ENCODE measurements around the gene CCDC91. TPM values are rescaled to one million over a fixed set of nuclear protein-coding genes. Genes with fewer than 3 reads are reported as not detected.
"Not testable (repeated sequence)": the region's sequence is repeated elsewhere in the genome, so short reads cannot be mapped to it uniquely, and the experiment has no call there.

CCDC91 gene
- total RNA-seq, 2 experiments from 2014 or later = 19.0 to 22.1 TPM

GRCh38 chr12:28267920-28268607 is 77.8 kb downstream of the CCDC91 start:
- CTCF ChIA-PET, POLR2A ChIA-PET: not testable (repeated sequence)

GRCh38 chr12:28268608-28269229 is 78.5 kb downstream of the CCDC91 start:
- POLR2A ChIA-PET = no interaction called here
- CTCF ChIA-PET = no interaction called here

GRCh38 chr12:28269851-28270250 is 79.6 kb downstream of the CCDC91 start:
- CTCF ChIA-PET = no interaction called here
- POLR2A ChIA-PET = no interaction called here

- ChIA-PET POLR2A (no interaction called here), CTCF (interaction anchor here (1.0 kb wide), 1 partner anchor 9 kb away, joined by 3 read pairs; no protein-coding TSS in a partner anchor)
Observed at GRCh38 chr12:28278499-28278898, 88.2 kb downstream of the CCDC91 start.

GRCh38 chr12:28278960-28279359 is 88.7 kb downstream of the CCDC91 start:
- CTCF ChIA-PET = no interaction called here

DNA sequence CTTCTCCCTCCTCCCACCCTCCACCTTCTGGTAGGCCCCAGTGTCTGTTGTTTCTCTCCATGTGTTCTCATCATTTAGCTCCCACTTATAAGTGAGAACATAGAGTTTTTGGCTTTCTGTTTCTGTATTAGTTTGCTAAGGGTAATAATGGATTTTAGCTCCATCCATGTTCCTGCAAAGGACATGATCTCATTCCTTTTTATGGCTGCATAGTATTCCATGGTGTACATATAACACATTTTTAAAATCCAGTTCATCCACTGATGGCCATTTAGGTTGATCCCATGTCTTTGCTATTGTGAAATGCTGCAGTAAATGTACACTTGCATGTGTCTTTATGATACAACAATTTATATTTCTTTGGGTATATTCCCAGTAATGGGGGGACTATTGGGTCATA is 96.1 kb downstream of the CCDC91 start:
- ChIA-PET POLR2A (no interaction called here), CTCF (no interaction called here)

More at GRCh38 chr12:28278960-28279359, 88.7 kb downstream of the CCDC91 start:
- POLR2A ChIA-PET = no interaction called here

GRCh38 chr12:28290262-28290661 is 100.0 kb downstream of the CCDC91 start:
- CTCF ChIA-PET = no interaction called here
- POLR2A ChIA-PET = no interaction called here

DNA sequence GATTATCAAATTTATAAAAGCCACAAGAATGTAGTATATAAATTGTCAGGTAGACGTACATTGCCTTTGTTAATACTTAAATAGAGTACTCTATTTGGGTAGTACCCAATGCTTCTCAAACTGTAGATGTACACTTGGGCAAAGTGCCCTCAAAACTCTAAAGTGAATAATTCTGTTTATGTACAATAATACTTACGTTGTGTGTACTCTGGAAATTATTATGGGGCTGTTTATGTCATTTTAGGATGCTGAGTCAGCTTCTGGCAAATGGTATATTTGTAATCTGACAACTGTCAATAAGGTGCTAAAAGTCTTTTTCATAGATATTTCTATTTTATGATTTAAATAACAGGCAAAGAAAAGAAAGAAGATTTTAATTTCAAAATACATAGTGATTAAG is 102.4 kb downstream of the CCDC91 start:
- POLR2A ChIA-PET = no interaction called here
- CTCF ChIA-PET = no interaction called here

- POLR2A ChIA-PET = no interaction called here
Observed at GRCh38 chr12:28294300-28294699, 104.0 kb downstream of the CCDC91 start.

GRCh38 chr12:28296287-28296686 is 106.0 kb downstream of the CCDC91 start:
- CTCF ChIA-PET = no interaction called here
- POLR2A ChIA-PET = no interaction called here

More at GRCh38 chr12:28294300-28294699, 104.0 kb downstream of the CCDC91 start:
- CTCF ChIA-PET = no interaction called here

GRCh38 chr12:28303192-28303591 is 112.9 kb downstream of the CCDC91 start:
- CTCF ChIA-PET = no interaction called here

GRCh38 chr12:28306535-28306934 is 116.3 kb downstream of the CCDC91 start:
- POLR2A ChIA-PET = no interaction called here
- CTCF ChIA-PET = no interaction called here

More at GRCh38 chr12:28303192-28303591, 112.9 kb downstream of the CCDC91 start:
- POLR2A ChIA-PET = no interaction called here

DNA sequence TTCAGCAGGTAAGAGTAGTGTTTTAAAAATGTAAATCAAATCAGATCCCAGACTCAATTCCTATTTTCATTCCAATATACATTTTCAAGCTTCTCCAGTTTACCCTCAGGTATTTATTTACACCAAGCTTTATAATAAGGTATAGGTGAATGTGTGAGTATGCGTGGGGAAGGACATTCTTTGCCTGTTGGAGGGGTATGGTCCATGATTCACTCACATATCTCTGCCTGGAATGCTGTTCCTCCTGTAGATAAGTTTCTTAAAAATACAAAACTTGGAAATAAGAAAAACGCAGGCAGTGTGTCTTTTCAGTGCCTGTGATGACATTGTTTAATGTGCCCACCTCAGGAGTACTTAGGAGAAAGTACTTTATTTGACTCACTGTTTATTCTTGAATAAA is 118.6 kb downstream of the CCDC91 start:
- POLR2A ChIA-PET = no interaction called here
- CTCF ChIA-PET = no interaction called here

- CTCF ChIA-PET = no interaction called here
- POLR2A ChIA-PET = no interaction called here
Observed at GRCh38 chr12:28313631-28314030, 123.4 kb downstream of the CCDC91 start.

DNA sequence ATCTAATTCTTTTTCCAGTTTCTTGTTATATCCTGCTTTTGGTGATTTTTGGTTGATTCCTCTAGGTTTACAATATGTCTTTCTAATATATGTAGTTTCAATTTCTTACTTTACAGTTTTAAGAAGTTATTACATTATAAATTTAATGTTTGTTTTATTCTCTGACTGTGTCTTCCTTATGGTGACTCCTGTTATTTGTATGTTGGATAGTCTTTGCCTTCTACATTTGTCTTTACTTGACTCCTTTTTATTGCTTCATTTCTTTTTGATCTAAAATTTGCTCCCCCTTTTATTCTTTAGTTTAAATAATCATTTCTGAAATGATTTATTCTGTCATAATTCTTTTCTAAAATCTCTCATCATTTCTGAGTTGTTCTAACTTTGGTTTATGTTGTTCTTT is 125.8 kb downstream of the CCDC91 start:
- ChIA-PET CTCF (no interaction called here), POLR2A (no interaction called here)

DNA sequence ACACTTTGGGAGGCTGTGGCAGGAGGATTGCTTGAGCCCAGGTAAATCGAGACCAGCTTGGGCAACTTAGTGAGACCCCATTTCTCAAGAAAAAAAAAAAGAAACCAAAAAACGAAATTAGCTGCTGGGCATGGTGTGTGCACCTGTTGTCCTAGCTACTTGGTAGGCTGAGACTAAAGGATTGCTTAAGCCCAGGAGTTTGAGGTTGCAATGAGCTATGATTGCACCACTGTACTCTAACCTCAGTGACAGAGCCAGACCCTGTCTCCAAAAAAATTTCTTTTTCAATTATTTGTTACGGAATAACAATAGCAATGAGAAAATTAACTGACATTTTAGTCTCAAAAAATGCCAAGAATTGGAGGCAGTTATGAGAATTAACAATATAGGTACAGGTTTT is 128.0 kb downstream of the CCDC91 start:
- CTCF ChIA-PET = no interaction called here
- POLR2A ChIA-PET = no interaction called here

DNA sequence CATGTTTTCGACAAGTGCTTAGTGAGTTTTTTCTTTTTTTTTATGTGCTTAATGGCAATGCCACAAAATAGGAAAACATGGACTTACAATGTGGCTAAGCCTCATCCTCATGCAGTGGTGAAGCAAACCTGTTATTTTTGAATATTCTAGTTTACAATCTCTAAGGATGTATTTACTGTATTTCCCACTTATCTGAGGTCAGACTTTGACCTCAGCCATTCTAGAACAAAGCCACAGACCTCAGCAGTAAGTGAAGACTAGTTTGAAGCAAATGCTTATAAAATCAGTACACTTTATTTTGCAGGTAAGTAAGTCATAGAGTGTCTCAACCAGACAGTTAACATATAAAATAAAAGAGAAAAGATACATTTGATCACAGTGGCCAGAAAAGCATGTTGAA is 130.1 kb downstream of the CCDC91 start:
- CTCF ChIA-PET = no interaction called here
- POLR2A ChIA-PET = no interaction called here

GRCh38 chr12:28327722-28328121 is 137.5 kb downstream of the CCDC91 start:
- POLR2A ChIA-PET = no interaction called here

GRCh38 chr12:28328967-28329366 is 138.7 kb downstream of the CCDC91 start:
- ChIA-PET CTCF (no interaction called here), POLR2A (no interaction called here)

More at GRCh38 chr12:28327722-28328121, 137.5 kb downstream of the CCDC91 start:
- CTCF ChIA-PET = no interaction called here

DNA sequence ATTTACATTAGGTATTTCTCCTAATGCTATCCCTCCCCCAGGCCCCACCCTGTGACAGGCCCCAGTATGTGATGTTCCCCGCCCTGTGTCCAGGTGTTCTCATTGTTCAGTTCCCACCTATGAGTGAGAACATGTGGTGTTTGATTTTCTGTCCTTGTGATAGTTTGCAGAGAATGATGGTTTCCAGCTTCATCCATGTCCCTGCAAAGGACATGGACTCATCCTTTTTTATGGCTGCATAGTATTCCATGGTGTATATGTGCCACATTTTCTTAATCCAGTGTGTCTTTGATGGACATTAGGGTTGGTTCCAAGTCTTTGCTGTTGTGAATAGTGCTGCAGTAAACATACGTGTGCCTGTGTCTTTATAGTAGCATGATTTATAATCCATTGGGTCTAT is 139.5 kb downstream of the CCDC91 start:
- POLR2A ChIA-PET, CTCF ChIA-PET: not testable (repeated sequence)

DNA sequence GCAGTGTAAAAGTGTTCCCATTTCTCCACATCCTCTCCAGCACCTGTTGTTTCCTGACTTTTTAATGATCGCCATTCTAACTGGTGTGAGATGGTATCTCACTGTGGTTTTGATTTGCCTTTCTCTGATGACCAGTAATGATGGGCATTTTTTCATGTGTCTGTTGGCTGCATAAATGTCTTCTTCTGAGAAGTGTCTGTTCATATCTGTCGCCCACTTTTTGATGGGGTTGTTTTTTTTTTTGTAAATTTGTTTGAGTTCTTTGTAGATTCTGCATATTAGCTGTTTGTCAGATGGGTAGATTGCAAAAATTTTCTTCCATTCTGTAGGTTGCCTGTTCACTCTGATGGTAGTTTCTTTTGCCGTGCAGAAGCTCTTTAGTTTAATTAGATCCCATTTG is 140.0 kb downstream of the CCDC91 start:
- POLR2A ChIA-PET = not testable (repeated sequence)

GRCh38 chr12:28331130-28331529 is 140.9 kb downstream of the CCDC91 start:
- ChIA-PET CTCF (no interaction called here), POLR2A (no interaction called here)

More for the DNA sequence above, 140.0 kb downstream of the CCDC91 start:
- CTCF ChIA-PET = not testable (repeated sequence)

Data from activated CD8-positive, alpha-beta memory T cell treated with anti-CD3 and anti-CD28 coated beads for 36 hours (primary cell).